B cell (primary cell): ENCODE data around the gene NRF1. TPM values are rescaled to one million over a fixed set of nuclear protein-coding genes. Genes with fewer than 3 reads are reported as not detected.

ENCODE experiments used
- ATAC-seq: fragments of 200-7000 bp; cut with Tn5 transposase; one replicate; pipeline ENCODE4 v1.10.0; 2021; ENCODE audit warnings: low read depth, mild to moderate bottlenecking, moderate number of reproducible peaks, moderate library complexity
- CTCF ChIA-PET: fragments of 350-600 bp; sonication (Branson Sonifier 250); formaldehyde crosslinking; loops from one replicate; lab custom pipeline; 2021; ENCODE audit warnings: antibody characterized with exemption, inconsistent platforms; lab: Charles Lee
- POLR2A ChIA-PET: fragments of 350-600 bp; sonication (Branson Sonifier 250); formaldehyde crosslinking; loops from one replicate; lab custom pipeline; 2021; ENCODE audit warnings: antibody characterized with exemption; lab: Charles Lee
- DNase-seq: peaks from one replicate; pipeline ENCODE4 v3.0.0; 2013
- H2AFZ ChIP-seq: 2 replicates; pipeline ENCODE4 v1.6.1; 2012; ENCODE audit warnings: mild to moderate bottlenecking, low read depth, low read length; ENCODE audit not compliant: insufficient read depth, poor library complexity, severe bottlenecking
- H3K27ac ChIP-seq, 2 donors: 1 replicate in 1 of 2; 2 replicates in 1 of 2; pipeline ENCODE4 v1.5.1; 2012 to 2013; ENCODE audit warnings: low read length in 2 of 2, mild to moderate bottlenecking in 2 of 2, moderate library complexity in 1 of 2
- H3K27me3 ChIP-seq, 4 experiments: fragments of 200-600 bp in 1 of 4; sonication (generic) in 1 of 4; replicated peaks in 1 of 4; 1 replicate in 2 of 4; 2 replicates in 2 of 4; pipeline versions ENCODE4 v1.6.1 to v1.7.0; 2013 to 2016; ENCODE audit warnings: low read length in 3 of 4, mild to moderate bottlenecking in 2 of 4, mixed read lengths in 1 of 4, moderate library complexity in 1 of 4; ENCODE audit not compliant: insufficient read depth in 4 of 4, control insufficient read depth in 3 of 4; ENCODE audit errors: control extremely low read depth in 1 of 4
- H3K36me3 ChIP-seq, 2 experiments: replicated peaks in 1 of 2; 1 replicate in 1 of 2; 2 replicates in 1 of 2; pipeline versions ENCODE4 v1.6.1 to v1.7.1; 2013; ENCODE audit warnings: low read length in 1 of 2; ENCODE audit not compliant: insufficient read depth in 2 of 2, control insufficient read depth in 1 of 2; ENCODE audit errors: control extremely low read depth in 1 of 2, extremely low read depth in 1 of 2
- H3K4me1 ChIP-seq, 2 donors: fragments of 200-600 bp in 1 of 2; sonication (generic) in 1 of 2; 1 replicate in 1 of 2; 2 replicates in 1 of 2; pipeline versions ENCODE4 v1.5.1 to v1.6.1; 2013 to 2017; ENCODE audit warnings: low read length in 2 of 2; ENCODE audit not compliant: control insufficient read depth in 2 of 2, insufficient read depth in 2 of 2
- H3K4me2 ChIP-seq: replicated peaks from 2 replicates; pipeline ENCODE3; 2012; ENCODE audit warnings: mild to moderate bottlenecking, low read depth, low read length; ENCODE audit not compliant: poor library complexity, severe bottlenecking
- H3K4me3 ChIP-seq, 5 experiments: fragments of 200-600 bp in 1 of 5; sonication (generic) in 1 of 5; 1 replicate in 3 of 5; 2 replicates in 2 of 5; pipeline versions ENCODE4 v1.5.1 to v1.7.0; 2011 to 2016; ENCODE audit warnings: low read length in 4 of 5, mild to moderate bottlenecking in 4 of 5, low read depth in 2 of 5, control low read depth in 1 of 5, moderate library complexity in 1 of 5; ENCODE audit not compliant: insufficient read depth in 1 of 5; ENCODE audit errors: control extremely low read depth in 1 of 5, extremely low read depth in 1 of 5
- H3K79me2 ChIP-seq: fragments of 200-600 bp; sonication (generic); one replicate; pipeline ENCODE4 v1.6.0; 2016; ENCODE audit warnings: low read length; ENCODE audit not compliant: control insufficient read depth, insufficient read depth
- H3K9ac ChIP-seq: fragments of 200-600 bp; sonication (generic); 2 replicates; pipeline ENCODE4 v1.6.1; 2017; ENCODE audit warnings: mild to moderate bottlenecking, low read length, moderate library complexity
- H3K9me3 ChIP-seq, 3 donors: one replicate each; pipeline versions ENCODE4 v1.6.1 to v1.7.1; 2013; ENCODE audit warnings: low read length in 2 of 3; ENCODE audit not compliant: control insufficient read depth in 2 of 3, insufficient read depth in 1 of 3; ENCODE audit errors: control extremely low read depth in 1 of 3
- H4K20me1 ChIP-seq: 2 replicates; pipeline ENCODE4 v1.6.0; 2012; ENCODE audit warnings: mild to moderate bottlenecking, low read length; ENCODE audit not compliant: insufficient read depth, control insufficient read depth, poor library complexity, severe bottlenecking
- H3K27ac Mint-ChIP-seq: one replicate; pipeline ENCODE4 v1.8.0; 2021; ENCODE audit warnings: mixed read lengths
- H3K27me3 Mint-ChIP-seq: one replicate; pipeline ENCODE4 v1.8.0; 2021; ENCODE audit warnings: mixed read lengths
- H3K4me1 Mint-ChIP-seq: one replicate; pipeline ENCODE4 v1.8.0; 2021; ENCODE audit warnings: mixed read lengths
- H3K4me3 Mint-ChIP-seq: one replicate; pipeline ENCODE4 v1.8.0; 2021; ENCODE audit warnings: mixed read lengths
- H3K9me3 Mint-ChIP-seq: one replicate; pipeline ENCODE4 v1.8.0; 2022; ENCODE audit warnings: mixed read lengths; ENCODE audit not compliant: insufficient read depth
- EZH2 ChIP-seq: IDR thresholded peaks from 2 replicates; pipeline ENCODE4 v1.6.1; 2012; ENCODE audit warnings: borderline replicate concordance, low read depth, mild to moderate bottlenecking, moderate library complexity, low read length; ENCODE audit not compliant: insufficient read depth, poor library complexity, severe bottlenecking
- WGBS: methylation state at CpG from one replicate; pipeline ENCODE4 v1.1.5; 2013; ENCODE audit warnings: missing lambda C conversion rate; ENCODE audit not compliant: insufficient coverage; 5-methylcytosine and 5-hydroxymethylcytosine counted together
- intact Hi-C: fragments of 100-400 bp; cut with micrococcal nuclease; formaldehyde crosslinking; loops from one replicate; pipeline ENCODE4 v1.10.0; 2022
- polyA plus RNA-seq: library from polyadenylated mRNA; depleted of rRNA; stranded (reverse); fragments of >200 nt; gene quantifications from 2 replicates; pipeline ENCODE4 v1.2.3, GENCODE V29; 2012
- total RNA-seq, 2 donors: library from RNA; stranded (reverse); fragments of 120-200 nt in 1 of 2; gene quantifications; 1 replicate in 1 of 2; 2 replicates in 1 of 2; pipeline versions ENCODE4 v1.2.3 to v1.2.4, GENCODE V29; 2013 to 2022
- TF ChIP-seq, protein P1 (sequence below): fragments of 200-600 bp; IDR thresholded peaks from one replicate; pipeline ENCODE4 v1.8.0; 2022; ENCODE audit warnings: antibody characterized with exemption, mild to moderate bottlenecking

NRF1 gene
- total and polyA plus RNA-seq, 2 donors (not counting 1 experiment from before 2014, with no cell fraction given) = 19.6 to 53.0 TPM

GRCh38 chr7:129724796-129725195 lies 113.3 kb downstream of the NRF1 start:
- ChIA-PET CTCF (no interaction called here), POLR2A (no interaction called here)
- H3K9ac ChIP-seq = no peak overlapping the region
- ATAC-seq = no peak
- no peaks in the 10 kb centered on the region for H3K4me1 Mint-ChIP-seq
- no peak overlapping the region for H3K27ac ChIP-seq
- no peaks in the 10 kb centered on the region for H3K79me2 ChIP-seq
- no peak overlapping the region for H3K4me3 ChIP-seq
- TF ChIP-seq, protein P1, sequence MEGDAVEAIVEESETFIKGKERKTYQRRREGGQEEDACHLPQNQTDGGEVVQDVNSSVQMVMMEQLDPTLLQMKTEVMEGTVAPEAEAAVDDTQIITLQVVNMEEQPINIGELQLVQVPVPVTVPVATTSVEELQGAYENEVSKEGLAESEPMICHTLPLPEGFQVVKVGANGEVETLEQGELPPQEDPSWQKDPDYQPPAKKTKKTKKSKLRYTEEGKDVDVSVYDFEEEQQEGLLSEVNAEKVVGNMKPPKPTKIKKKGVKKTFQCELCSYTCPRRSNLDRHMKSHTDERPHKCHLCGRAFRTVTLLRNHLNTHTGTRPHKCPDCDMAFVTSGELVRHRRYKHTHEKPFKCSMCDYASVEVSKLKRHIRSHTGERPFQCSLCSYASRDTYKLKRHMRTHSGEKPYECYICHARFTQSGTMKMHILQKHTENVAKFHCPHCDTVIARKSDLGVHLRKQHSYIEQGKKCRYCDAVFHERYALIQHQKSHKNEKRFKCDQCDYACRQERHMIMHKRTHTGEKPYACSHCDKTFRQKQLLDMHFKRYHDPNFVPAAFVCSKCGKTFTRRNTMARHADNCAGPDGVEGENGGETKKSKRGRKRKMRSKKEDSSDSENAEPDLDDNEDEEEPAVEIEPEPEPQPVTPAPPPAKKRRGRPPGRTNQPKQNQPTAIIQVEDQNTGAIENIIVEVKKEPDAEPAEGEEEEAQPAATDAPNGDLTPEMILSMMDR = no peak
- TF ChIP-seq EZH2 = no peak
- H3K27me3 ChIP-seq = no peaks in the 10 kb centered on the region
- H3K4me1 ChIP-seq = no peaks in the 10 kb centered on the region
- no peaks in the 10 kb centered on the region for H4K20me1 ChIP-seq
- no peaks in the 10 kb centered on the region for H3K9me3 Mint-ChIP-seq
- intact Hi-C loops = loop anchor here (10.0 kb wide), 1 partner anchor 290 kb away; no protein-coding TSS in a partner anchor
- no CpG with 5 or more reads among the region's 3 CpGs for WGBS
- H3K36me3 ChIP-seq = peaks cover 2 to 63% of the 10 kb centered on the region in 2 experiments
- H3K4me2 ChIP-seq = no peak overlapping the region
- H3K9me3 ChIP-seq = no peaks in the 10 kb centered on the region
- H3K27ac Mint-ChIP-seq = no peak overlapping the region
- H3K27me3 Mint-ChIP-seq = no peaks in the 10 kb centered on the region
- H3K4me3 Mint-ChIP-seq = no peak overlapping the region
- H2AFZ ChIP-seq = no peak overlapping the region
- DNase-seq = no peak

GRCh38 chr7:129728875-129729467 lies 117.5 kb downstream of the NRF1 start:
- TF ChIP-seq EZH2 = no peak
- TF ChIP-seq, protein P1 = no peak
- ChIA-PET CTCF (no interaction called here), POLR2A (no interaction called here)
- Mint-ChIP-seq H3K4me1 (no peaks in the 10 kb centered on the region), H3K27ac (no peak overlapping the region), H3K4me3 (no peak overlapping the region), H3K27me3 (no peaks in the 10 kb centered on the region), H3K9me3 (no peaks in the 10 kb centered on the region)
- Histone ChIP-seq H3K4me3 (no peak overlapping the region), H3K27ac (no peak overlapping the region), H3K9me3 (no peaks in the 10 kb centered on the region), H3K9ac (no peak overlapping the region), H3K4me2 (no peak overlapping the region), H3K27me3 (no peaks in the 10 kb centered on the region), H2AFZ (no peak overlapping the region), H3K79me2 (no peaks in the 10 kb centered on the region), H3K36me3 (peaks cover 9 to 75% of the 10 kb centered on the region in 2 experiments), H4K20me1 (no peaks in the 10 kb centered on the region), H3K4me1 (no peaks in the 10 kb centered on the region)
- no CpG with 5 or more reads among the region's 5 CpGs for WGBS
- DNase-seq (no peak), ATAC-seq (no peak)
- intact Hi-C loops = loop anchor here (10.0 kb wide), 1 partner anchor 286 kb away; no protein-coding TSS in a partner anchor
